Ishikawa (cell line): ENCODE measurements around the gene CPED1.

Experiments
- CEBPB ChIP-seq: IDR thresholded peaks from 2 replicates; pipeline ENCODE4 v1.6.1; 2012
- CREB1 ChIP-seq: IDR thresholded peaks from 2 replicates; pipeline ENCODE4 v1.6.1; 2012; ENCODE audit warnings: low read depth
- EGR1 ChIP-seq: IDR thresholded peaks from 2 replicates; pipeline ENCODE4 v1.6.1; 2012
- EP300 ChIP-seq: IDR thresholded peaks from 2 replicates; pipeline ENCODE4 v1.6.1; 2012; ENCODE audit warnings: borderline replicate concordance
- FOXM1 ChIP-seq: IDR thresholded peaks from 2 replicates; pipeline ENCODE4 v1.6.1; 2012; ENCODE audit warnings: low read depth, borderline replicate concordance
- MAX ChIP-seq: IDR thresholded peaks from 2 replicates; pipeline ENCODE4 v1.6.1; 2012
- NFIC ChIP-seq: IDR thresholded peaks from 2 replicates; pipeline ENCODE4 v1.6.1; 2012
- RAD21 ChIP-seq: IDR thresholded peaks from 2 replicates; pipeline ENCODE4 v1.6.1; 2012; ENCODE audit warnings: low read depth
- REST ChIP-seq: IDR thresholded peaks from 2 replicates; pipeline ENCODE4 v1.6.1; 2012; ENCODE audit warnings: low read depth, mild to moderate bottlenecking
- TAF1 ChIP-seq: IDR thresholded peaks from 2 replicates; pipeline ENCODE4 v1.6.1; 2012; ENCODE audit warnings: low read depth, mild to moderate bottlenecking
- TEAD4 ChIP-seq: IDR thresholded peaks from 2 replicates; pipeline ENCODE4 v1.6.1; 2012
- USF1 ChIP-seq: IDR thresholded peaks from 2 replicates; pipeline ENCODE4 v1.6.1; 2012
- YY1 ChIP-seq: IDR thresholded peaks from 2 replicates; pipeline ENCODE4 v1.6.1; 2012; ENCODE audit warnings: low read depth
- ZBTB7A ChIP-seq: IDR thresholded peaks from 2 replicates; pipeline ENCODE4 v1.6.1; 2012; ENCODE audit warnings: low read depth

CPED1 gene

DNA sequence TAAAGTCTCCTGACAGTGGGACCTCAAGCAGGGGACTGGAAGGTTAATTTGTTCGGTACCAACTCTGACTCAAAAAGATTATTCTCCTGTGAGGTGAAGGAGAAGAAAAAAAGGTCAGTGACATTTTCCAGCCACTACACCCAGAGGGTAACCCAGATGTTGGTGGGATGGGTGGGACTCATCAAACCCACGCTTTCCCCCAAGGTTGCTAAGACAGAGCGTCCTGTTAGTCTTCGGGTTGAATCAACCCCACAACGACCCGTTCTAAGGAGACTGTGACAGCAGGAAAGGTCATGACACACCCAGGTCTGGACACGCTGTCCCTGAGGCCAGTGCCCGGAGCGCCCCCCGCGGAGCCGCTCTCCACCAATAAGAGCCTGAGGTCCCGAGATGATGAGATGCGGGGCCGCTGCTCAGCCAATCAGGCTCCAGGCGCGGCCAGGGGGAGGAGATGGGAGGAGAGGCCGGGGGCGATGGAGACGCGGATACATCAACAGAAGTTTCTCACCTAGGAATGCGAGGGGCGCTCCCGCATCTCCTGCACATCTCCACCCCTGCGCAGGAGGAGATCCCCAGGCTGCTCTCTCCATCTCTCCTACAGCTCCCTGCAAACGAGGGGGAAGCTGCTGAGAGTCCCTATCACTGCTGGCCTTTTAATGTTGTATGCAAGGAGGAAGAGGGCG, 340.1 kb downstream of the CPED1 start, which contains the start of gene WNT16:
WNT16 (plus strand) TSS at position 493 of the 683 bp plus-strand sequence. CDS start 293 bp downstream, outside the sequence.
- TF ChIP-seq TEAD4 (no peak), MAX (no peak), EGR1 (no peak), YY1 (no peak), NFIC (no peak), USF1 (no peak), EP300 (no peak)

GRCh38 chr7:121329191-121330052, 340.9 kb downstream of the CPED1 start:
- TF ChIP-seq RAD21: peak; percentile 44
- no peak for TF ChIP-seq NFIC

- TF ChIP-seq MAX (peak; percentile 67), CEBPB (no peak)
Observed at GRCh38 chr7:121330053-121330833, 341.7 kb downstream of the CPED1 start.

- TF ChIP-seq USF1: no peak
- TF ChIP-seq TEAD4: no peak
Observed at GRCh38 chr7:121331048-121331447, 342.5 kb downstream of the CPED1 start.

GRCh38 chr7:121331574-121331973, 343.1 kb downstream of the CPED1 start:
- no peak for TF ChIP-seq FOXM1
- TF ChIP-seq TAF1: no peak
- no peak for TF ChIP-seq EP300
- TF ChIP-seq ZBTB7A: no peak
- no peak for TF ChIP-seq REST
- no peak for TF ChIP-seq USF1
- no peak for TF ChIP-seq YY1
- no peak for TF ChIP-seq TEAD4
- TF ChIP-seq CEBPB: no peak
- TF ChIP-seq NFIC: no peak

DNA sequence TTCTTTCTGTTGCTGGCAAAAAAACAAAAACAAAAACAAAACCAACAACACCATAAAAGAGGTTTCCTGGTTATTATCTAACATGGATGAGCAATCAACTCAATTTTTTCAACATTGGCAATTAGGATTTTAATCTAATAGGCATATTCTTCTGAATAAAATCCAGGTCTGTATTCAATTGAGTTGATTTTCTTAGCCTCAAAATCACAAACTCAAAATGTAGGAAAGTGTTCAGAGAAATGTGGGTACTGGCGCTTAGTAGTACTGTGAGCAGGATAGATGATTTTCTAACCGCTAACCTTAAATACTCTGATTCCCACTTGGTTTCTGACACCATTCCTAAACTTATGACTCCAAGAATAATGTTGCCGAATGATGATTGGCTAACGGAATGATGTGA, 345.9 kb downstream of the CPED1 start:
- TF ChIP-seq RAD21: no peak
- TF ChIP-seq TAF1: no peak
- TF ChIP-seq REST: no peak
- TF ChIP-seq ZBTB7A: no peak
- no peak for TF ChIP-seq YY1
- TF ChIP-seq CREB1: no peak
- no peak for TF ChIP-seq FOXM1
- no peak for TF ChIP-seq EGR1
- no peak for TF ChIP-seq TEAD4
- TF ChIP-seq MAX: no peak
- TF ChIP-seq USF1: no peak
- no peak for TF ChIP-seq CEBPB
